IPS-11a (cell line): Measurements from ENCODE around the gene LSS.
"Not testable (repeated sequence)": the region's sequence is repeated elsewhere in the genome, so short reads cannot be mapped to it uniquely, and the experiment has no call there.

Experiments
- H3K4me3 ChIP-seq: one replicate; pipeline ENCODE4 v1.5.1; 2013; ENCODE audit warnings: low read depth, low read length, control low read depth

Gene LSS

DNA sequence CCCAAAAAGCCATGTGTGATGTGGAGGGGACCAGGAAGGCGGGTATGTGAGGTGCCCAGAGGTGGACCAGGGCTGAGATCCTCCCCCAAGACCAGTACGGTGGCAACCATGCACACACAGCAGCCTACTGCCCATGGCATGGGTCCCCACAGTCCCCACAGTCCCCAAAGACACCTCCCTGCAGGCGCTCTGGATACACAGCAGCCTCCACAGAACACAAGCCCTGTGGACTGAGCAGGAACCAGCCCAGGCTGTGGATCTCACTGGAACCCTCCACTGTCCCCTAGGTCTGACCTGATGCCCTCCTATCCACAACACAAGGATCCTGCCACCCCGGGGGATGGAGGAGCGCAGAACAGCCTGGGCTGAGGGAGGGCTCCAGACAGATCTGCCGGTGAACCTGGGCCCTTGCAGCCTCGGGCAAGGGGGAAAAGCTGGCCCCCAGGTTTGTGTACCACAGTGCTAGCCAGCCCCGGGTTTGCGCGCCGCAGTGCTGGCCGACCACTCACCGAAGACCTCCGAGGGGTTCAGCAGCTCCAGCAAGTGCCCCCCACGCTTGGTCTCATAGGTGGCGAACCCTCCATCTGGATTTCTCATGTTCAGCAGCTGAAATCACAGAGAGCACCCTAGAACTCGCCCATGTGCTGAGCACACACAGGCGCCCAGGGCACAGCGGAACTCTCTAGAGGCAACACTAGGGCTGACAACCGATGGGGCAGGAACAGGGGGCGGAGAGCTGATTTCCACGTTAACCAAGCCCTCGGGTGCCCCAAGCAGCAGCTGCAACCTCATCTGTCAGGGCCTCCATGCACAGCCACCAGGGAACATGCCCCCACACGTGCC lies 22.2 kb downstream of the LSS start:
- no peak overlapping the region for H3K4me3 ChIP-seq

- no peak overlapping the region for H3K4me3 ChIP-seq
Measured at GRCh38 chr21:46205766-46206162, 22.8 kb downstream of the LSS start.

DNA sequence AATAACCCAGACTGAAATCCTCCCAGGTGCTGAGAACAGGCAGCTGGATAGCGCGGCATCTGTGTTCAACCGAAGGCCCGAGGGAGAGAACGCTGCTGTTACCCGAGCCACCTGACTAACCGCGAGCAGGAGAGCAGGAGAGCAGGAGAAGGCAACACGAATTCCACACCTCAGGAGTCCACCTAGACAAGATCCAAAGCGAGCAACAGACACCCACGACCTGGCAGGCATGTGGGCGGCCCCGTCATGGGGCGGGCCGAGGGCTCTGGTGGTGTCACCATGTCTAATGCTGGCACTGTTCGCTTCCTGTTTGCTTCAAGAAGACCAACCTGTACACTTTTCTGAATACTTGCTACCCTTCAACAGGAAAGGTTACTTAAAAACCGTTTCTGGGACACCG lies 23.4 kb downstream of the LSS start:
- no peak overlapping the region for H3K4me3 ChIP-seq

- H3K4me3 ChIP-seq = no peak overlapping the region
Measured at GRCh38 chr21:46203203-46203600, 25.4 kb downstream of the LSS start.

- no peak overlapping the region for H3K4me3 ChIP-seq
Measured at GRCh38 chr21:46202592-46203202, 25.9 kb downstream of the LSS start.

DNA sequence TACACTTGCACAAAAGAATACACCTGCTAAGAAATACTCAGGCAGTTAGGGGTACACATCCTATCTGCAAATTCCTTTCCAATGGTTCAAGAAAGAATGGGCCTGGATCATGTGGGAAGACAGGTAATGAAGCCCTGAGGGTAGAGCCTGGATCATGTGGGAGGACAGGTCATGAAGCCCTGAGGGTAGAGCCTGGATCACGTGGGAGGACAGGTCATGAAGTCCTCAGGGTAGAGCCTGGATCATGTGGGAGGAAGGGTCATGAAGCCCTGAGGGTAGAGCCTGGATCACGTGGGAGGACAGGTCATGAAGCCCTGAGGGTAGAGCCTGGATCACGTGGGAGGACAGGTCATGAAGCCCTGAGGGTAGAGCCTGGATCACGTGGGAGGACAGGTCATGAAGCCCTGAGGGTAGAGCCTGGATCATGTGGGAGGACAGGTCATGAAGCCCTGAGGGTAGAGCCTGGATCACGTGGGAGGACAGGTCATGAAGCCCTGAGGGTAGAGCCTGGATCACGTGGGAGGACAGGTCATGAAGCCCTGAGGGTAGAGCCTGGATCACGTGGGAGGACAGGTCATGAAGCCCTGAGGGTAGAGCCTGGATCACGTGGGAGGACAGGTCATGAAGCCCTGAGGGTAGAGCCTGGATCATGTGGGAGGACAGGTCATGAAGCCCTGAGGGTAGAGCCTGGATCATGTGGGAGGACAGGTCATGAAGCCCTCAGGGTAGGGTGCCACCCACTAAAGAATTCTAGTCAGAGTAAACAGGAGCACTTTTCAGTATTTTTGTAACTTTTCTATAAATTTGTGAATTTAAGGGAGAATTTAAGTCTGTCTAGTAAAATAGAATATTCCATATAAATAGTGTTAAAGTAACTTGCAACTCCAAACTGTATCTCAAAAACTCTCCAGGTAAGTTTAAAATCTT lies 27.4 kb downstream of the LSS start:
- H3K4me3 ChIP-seq = not testable (repeated sequence)

GRCh38 chr21:46199436-46200373 lies 28.9 kb downstream of the LSS start:
- H3K4me3 ChIP-seq = no peak overlapping the region

DNA sequence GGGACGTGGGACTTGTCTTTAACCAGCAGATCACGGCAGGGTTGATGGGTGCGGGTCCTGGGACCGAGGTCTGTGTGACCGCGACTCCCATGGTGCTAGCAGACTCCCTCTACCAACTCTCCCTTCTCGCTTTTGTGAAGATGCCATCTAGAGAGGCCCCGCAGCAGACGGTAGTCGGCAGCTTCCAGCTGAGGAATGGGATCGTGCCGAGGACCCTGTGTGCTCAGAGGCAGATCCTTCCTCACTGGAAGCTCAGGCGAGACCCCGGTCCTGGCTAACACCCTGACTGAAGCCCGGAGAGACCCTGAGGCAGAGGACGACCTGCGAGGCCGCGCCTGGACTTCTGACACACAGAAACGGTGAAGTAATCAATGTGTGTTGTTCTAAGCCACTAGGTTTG lies 31.8 kb downstream of the LSS start:
- H3K4me3 ChIP-seq = no peak overlapping the region

GRCh38 chr21:46195595-46196195 lies 32.9 kb downstream of the LSS start:
- no peak overlapping the region for H3K4me3 ChIP-seq

DNA sequence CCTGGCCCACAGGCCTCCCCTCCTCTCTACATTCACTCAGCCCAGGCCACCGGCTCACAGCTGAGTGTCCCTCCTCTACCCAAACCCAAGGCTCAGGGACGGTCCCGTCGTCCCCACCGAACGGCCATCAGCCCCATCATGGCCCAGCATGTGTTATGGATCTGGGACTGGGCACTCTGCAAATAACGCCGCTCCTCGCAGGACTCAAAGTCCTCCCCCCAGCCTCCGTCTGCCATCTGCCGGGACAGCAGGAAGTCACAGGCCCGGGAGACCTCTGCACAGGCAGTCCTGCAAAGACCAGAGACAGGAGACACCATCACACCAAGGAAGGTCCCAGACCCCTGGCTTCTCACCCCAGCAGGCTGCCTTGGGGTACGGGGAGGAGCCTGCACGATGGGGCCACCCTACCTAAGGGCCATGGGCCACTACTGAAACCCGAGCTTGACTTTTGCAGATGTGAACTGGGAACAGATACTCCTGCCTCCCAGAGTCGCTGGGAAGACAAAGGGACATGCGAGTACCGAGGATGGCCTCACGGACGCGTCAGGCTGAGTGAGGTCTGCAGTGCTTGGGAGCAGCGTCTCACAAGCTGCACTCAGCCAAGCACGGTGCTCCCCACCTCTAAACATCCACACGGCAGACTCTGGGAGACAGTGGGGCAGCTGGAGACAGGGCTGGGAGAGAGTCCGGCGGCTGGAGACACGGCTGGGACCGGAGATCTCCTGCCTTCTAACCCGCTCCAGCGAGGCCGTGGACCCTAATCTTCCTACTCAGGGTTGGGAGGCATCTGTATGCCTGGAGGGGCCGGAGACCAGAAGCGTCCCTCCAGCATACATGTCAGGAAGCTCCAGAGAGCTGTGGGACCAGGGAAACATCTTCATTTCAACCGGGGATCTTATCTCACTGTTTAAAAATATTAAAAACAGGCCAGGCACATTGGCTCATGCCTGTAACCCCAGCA lies 33.9 kb downstream of the LSS start:
- no peak overlapping the region for H3K4me3 ChIP-seq

- H3K4me3 ChIP-seq = no peak overlapping the region
Measured at GRCh38 chr21:46193829-46194373, 34.7 kb downstream of the LSS start.

GRCh38 chr21:46191686-46192575 lies 36.6 kb downstream of the LSS start:
- no peak overlapping the region for H3K4me3 ChIP-seq

DNA sequence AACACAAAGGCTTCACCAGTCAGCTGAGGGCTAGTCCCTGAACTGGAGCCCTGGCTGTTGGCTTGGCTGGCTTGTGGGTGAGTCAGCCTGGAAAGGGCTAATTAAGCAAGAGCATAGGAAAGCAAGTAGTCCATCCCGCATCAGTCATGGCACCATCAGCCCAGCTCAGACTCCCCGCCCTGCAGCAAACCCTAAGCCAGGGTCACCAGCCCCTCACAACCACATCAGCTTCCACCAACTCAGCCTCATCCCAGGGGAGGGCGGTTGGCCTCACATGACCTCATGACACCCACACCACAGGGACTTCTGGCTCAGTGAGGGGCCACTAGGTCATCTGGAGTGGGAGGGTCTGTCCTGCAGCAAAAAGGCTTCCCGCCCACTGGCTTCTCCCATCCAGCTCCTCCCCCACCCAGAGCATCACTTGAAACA lies 37.3 kb downstream of the LSS start:
- no peak overlapping the region for H3K4me3 ChIP-seq

DNA sequence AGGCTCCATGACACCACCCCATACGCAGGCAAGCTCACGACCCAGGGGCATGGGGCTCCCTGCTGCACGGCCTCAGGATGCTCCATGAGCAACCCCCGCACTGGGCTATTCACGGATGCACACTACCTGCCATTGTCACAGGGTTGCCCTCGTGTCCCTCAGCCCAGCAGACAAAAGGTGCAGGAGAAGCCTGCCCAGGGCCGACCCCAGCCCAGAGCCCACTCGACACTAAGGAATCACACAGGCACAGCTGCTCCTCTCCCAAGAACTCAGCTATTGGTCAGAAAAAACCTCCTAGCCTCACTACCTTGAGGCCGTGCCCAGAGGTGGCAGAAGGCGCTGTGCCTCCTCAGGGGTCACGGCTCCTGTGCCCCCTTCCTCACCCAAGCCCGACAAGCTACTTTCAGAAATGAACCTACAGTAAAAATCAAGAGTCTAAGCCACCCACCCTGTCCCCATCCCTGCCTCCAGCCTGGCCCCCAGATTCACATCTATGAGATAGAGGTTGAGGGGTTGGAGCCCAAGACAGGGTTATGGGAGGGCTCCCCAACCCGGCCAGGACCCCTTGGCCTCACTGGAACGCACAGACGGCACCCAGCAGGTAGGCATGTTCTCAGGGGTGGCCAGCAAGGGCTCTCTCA lies 38.0 kb downstream of the LSS start:
- no peak overlapping the region for H3K4me3 ChIP-seq

DNA sequence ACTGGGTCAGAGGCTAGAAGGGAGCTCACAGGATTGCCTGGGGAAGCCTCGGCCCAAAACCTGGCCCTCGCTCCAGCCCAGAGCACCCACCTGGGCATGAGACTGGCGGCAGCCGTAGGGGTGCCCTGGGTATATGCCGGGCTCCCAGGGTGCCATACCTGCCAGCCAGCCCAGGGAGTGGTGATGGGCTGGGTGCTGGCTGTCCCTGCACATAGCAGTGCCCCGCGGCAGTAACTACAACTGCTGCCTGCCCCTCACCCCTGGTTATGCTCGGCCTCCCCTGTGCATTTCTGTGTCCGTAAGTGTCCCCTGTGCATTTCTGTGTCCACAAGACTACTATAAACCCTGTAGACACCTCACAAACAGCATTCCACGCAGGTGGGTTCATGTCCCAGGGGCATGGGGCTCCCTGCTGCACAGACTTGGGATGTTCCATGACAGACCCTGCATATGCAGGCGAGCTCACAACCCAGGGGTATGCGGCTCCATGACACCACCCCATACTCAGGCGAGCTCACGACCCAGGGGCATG lies 38.5 kb downstream of the LSS start:
- H3K4me3 ChIP-seq = no peak overlapping the region

DNA sequence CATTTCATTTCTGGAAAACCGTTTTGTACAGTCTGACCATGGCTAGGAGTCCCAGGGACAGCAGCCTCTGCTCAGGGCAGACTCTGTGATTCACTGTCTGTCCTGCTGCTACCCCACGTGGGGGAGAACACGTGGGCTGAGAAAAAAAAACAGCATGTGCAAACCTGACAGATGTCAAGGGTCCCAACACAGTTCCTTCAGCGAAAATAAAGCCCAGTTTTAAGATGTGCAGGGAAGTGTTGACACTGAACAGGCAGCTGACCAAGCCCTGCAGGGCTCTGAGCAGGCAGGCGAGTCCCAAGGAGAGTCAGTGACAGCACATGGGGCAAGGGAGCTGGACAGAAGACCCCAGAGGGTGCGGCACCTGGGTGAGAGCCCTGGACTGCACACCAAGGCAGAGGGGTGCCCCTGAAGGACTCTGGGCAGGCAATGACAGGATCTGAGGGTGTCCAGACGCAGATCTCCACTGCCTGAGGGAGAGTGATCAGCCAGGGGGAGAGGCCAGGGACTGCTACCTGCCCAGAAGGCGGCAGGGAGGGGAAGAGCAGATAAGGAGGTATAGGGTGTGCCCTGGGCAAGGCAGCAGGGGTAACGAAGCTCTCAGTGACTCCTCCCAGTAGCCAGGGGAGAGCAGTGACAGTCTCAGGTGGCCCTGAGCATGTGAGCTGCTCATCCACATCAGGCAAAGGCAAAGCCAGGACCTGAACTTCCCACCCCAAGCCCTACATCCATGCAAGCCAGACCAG lies 39.2 kb downstream of the LSS start:
- no peak overlapping the region for H3K4me3 ChIP-seq
